HepG2 (cell line): ENCODE results near the gene GGA1. TPM values are rescaled to one million over a fixed set of nuclear protein-coding genes. Genes with fewer than 3 reads are reported as not detected.

ENCODE experiments used
- CBFB ChIP-seq: sonication (generic); formaldehyde crosslinking; IDR thresholded peaks from 2 replicates; pipeline ENCODE4 v1.4.0; 2020; ENCODE audit warnings: missing genetic modification reagents
- DPF2 ChIP-seq: sonication (generic); formaldehyde crosslinking; IDR thresholded peaks from 2 replicates; pipeline ENCODE4 v1.4.0; 2020; ENCODE audit warnings: mild to moderate bottlenecking, low read depth, missing genetic modification reagents, borderline replicate concordance
- FOSL1 ChIP-seq: sonication (generic); formaldehyde crosslinking; IDR thresholded peaks from 2 replicates; pipeline ENCODE4 v1.9.0; 2021; ENCODE audit warnings: missing genetic modification reagents, borderline replicate concordance
- JARID2 ChIP-seq: sonication (generic); formaldehyde crosslinking; IDR thresholded peaks from 2 replicates; pipeline ENCODE4 v1.8.1; 2023; ENCODE audit warnings: missing genetic modification reagents, inconsistent platforms; ENCODE audit not compliant: insufficient replicate concordance
- PAWR ChIP-seq: sonication (generic); formaldehyde crosslinking; IDR thresholded peaks from 2 replicates; pipeline ENCODE4 v1.4.0; 2020; ENCODE audit warnings: missing genetic modification reagents, mild to moderate bottlenecking, borderline replicate concordance
- SNAPC4 ChIP-seq: sonication (generic); formaldehyde crosslinking; IDR thresholded peaks from 2 replicates; pipeline ENCODE4 v1.4.0; 2020; ENCODE audit warnings: mild to moderate bottlenecking, missing genetic modification reagents
- SNAPC5 ChIP-seq: sonication (generic); formaldehyde crosslinking; IDR thresholded peaks from 2 replicates; pipeline ENCODE4 v1.8.1; 2023; ENCODE audit warnings: mild to moderate bottlenecking, missing genetic modification reagents, borderline replicate concordance
- SP4 ChIP-seq: sonication (generic); formaldehyde crosslinking; IDR thresholded peaks from 2 replicates; pipeline ENCODE4 v1.8.1; 2023; ENCODE audit warnings: mild to moderate bottlenecking, missing genetic modification reagents
- TBX2 ChIP-seq: sonication (generic); formaldehyde crosslinking; IDR thresholded peaks from 2 replicates; pipeline ENCODE4 v1.5.0; 2020; ENCODE audit warnings: missing genetic modification reagents, mild to moderate bottlenecking, borderline replicate concordance
- TERF1 ChIP-seq: sonication (generic); formaldehyde crosslinking; IDR thresholded peaks from 2 replicates; pipeline ENCODE4 v1.8.0; 2022; ENCODE audit warnings: mild to moderate bottlenecking, missing genetic modification reagents, moderate library complexity
- YEATS4 ChIP-seq: sonication (generic); formaldehyde crosslinking; IDR thresholded peaks from 2 replicates; pipeline ENCODE4 v1.4.0; 2020; ENCODE audit warnings: missing genetic modification reagents, borderline replicate concordance
- ZBTB34 ChIP-seq: sonication (generic); formaldehyde crosslinking; IDR thresholded peaks from 2 replicates; pipeline ENCODE4 v1.8.0; 2022; ENCODE audit warnings: mild to moderate bottlenecking, missing genetic modification reagents
- ZBTB7A ChIP-seq: sonication (generic); formaldehyde crosslinking; IDR thresholded peaks from 2 replicates; pipeline ENCODE4 v1.8.0; 2022; ENCODE audit warnings: mild to moderate bottlenecking, missing genetic modification reagents
- ZNF17 ChIP-seq: sonication (generic); formaldehyde crosslinking; IDR thresholded peaks from 2 replicates; pipeline ENCODE4 v1.5.0; 2020; ENCODE audit warnings: mild to moderate bottlenecking, missing genetic modification reagents
- ZNF282 ChIP-seq: fragments of 450-650 bp; IDR thresholded peaks from 2 replicates; pipeline ENCODE4 v1.6.1; 2018; ENCODE audit not compliant: partially characterized antibody
- ZNF569 ChIP-seq: sonication (generic); formaldehyde crosslinking; IDR thresholded peaks from 2 replicates; pipeline ENCODE4 v1.5.0; 2020; ENCODE audit warnings: mild to moderate bottlenecking, missing genetic modification reagents, moderate library complexity, borderline replicate concordance
- ZNF703 ChIP-seq: sonication (generic); formaldehyde crosslinking; IDR thresholded peaks from 2 replicates; pipeline ENCODE4 v1.5.1; 2020; ENCODE audit warnings: missing genetic modification reagents, mild to moderate bottlenecking, moderate library complexity, borderline replicate concordance
- ZNF761 ChIP-seq: sonication (generic); formaldehyde crosslinking; conservative IDR thresholded peaks from 2 replicates; pipeline ENCODE4 v1.4.0; 2020; ENCODE audit warnings: mild to moderate bottlenecking, missing genetic modification reagents
- ZNF788 ChIP-seq: sonication (generic); formaldehyde crosslinking; IDR thresholded peaks from 2 replicates; pipeline ENCODE4 v1.5.0; 2020; ENCODE audit warnings: mild to moderate bottlenecking, missing genetic modification reagents, borderline replicate concordance
- ZSCAN12 ChIP-seq: sonication (generic); formaldehyde crosslinking; IDR thresholded peaks from 2 replicates; pipeline ENCODE4 v1.9.0; 2021; ENCODE audit warnings: mild to moderate bottlenecking, missing genetic modification reagents
- polyA plus RNA-seq, 8 experiments: library from polyadenylated mRNA; depleted of rRNA in 3 of 8; stranded (reverse) in 7 of 8; unstranded in 1 of 8; fragments of >200 nt; fragmentation: Illumina TruSeq in 4 of 8; extraction: Trizol in 4 of 8; gene quantifications; 2 replicates each; pipeline versions ENCODE4 v1.2.1 to v1.2.3, GENCODE V29; 2011 to 2016; ENCODE audit warnings: low read depth in 4 of 8, missing spikeins in 1 of 8, mixed read lengths in 1 of 8; ENCODE audit not compliant: insufficient read depth in 1 of 8
- total RNA-seq, 5 experiments: library from RNA; depleted of rRNA; stranded (reverse); fragments of >200 nt; fragmentation: Illumina TruSeq; extraction: Trizol; gene quantifications; 2 replicates each; pipeline ENCODE4 v1.2.3, GENCODE V29; 2016; ENCODE audit warnings: low read depth in 1 of 5

The GGA1 gene
- total and polyA plus RNA-seq, 2 of the 13 experiments (the other 11 are each of a cell fraction or from before 2014, with no cell fraction given), result 29.1 to 87.2 TPM

GRCh38 chr22:37561212-37562048 is 47.2 kb upstream of the GGA1 start (continued):
- peak; percentile 59; the same call in 1 of the 2 replicates for TF ChIP-seq SNAPC4
- TF ChIP-seq SP4 (CRISPR knock-in tag), result peak; percentile 56; the same call in 1 of the 2 replicates
- TF ChIP-seq ZNF282, result no peak
- TF ChIP-seq ZBTB34, result peak; percentile 6; the same call in 1 of the 2 replicates
- peak; percentile 26; the same call in 1 of the 2 replicates for TF ChIP-seq ZNF703
- TF ChIP-seq CBFB (CRISPR knock-in tag), result peak; percentile 82; the same call in 1 of the 2 replicates
- TF ChIP-seq ZNF569, result no peak
- no peak for TF ChIP-seq JARID2 (CRISPR knock-in tag)
- no peak for TF ChIP-seq ZSCAN12 (CRISPR knock-in tag)
- TF ChIP-seq SNAPC5, result 0 out of 2 replicates have a peak, but pooled peaks have one; percentile 38
- no peak; the same call in 1 of the 2 replicates for TF ChIP-seq ZNF788 (CRISPR knock-in tag)
- no peak for TF ChIP-seq PAWR
- no peak for TF ChIP-seq TERF1
- TF ChIP-seq TBX2 (CRISPR knock-in tag), result peak; percentile 77; the same call in 1 of the 2 replicates
- TF ChIP-seq ZNF761 (CRISPR knock-in tag), result no peak; the same call in 1 of the 2 replicates
- TF ChIP-seq DPF2 (CRISPR knock-in tag), result no peak; the same call in 1 of the 2 replicates
- TF ChIP-seq ZNF17, result no peak
- TF ChIP-seq ZBTB7A (CRISPR knock-in tag), result no peak; the same call in none of the 2 replicates
- peak; percentile 98 for TF ChIP-seq YEATS4 (CRISPR knock-in tag)
- TF ChIP-seq FOSL1 (CRISPR knock-in tag), result no peak
